ENCODE measurements around the gene TAS2R20. TPM values are rescaled to one million over a fixed set of nuclear protein-coding genes. Genes with fewer than 3 reads are reported as not detected.
"Not testable (repeated sequence)": the region's sequence is repeated elsewhere in the genome, so short reads cannot be mapped to it uniquely, and the experiment has no call there.

TAS2R20 gene, protein sequence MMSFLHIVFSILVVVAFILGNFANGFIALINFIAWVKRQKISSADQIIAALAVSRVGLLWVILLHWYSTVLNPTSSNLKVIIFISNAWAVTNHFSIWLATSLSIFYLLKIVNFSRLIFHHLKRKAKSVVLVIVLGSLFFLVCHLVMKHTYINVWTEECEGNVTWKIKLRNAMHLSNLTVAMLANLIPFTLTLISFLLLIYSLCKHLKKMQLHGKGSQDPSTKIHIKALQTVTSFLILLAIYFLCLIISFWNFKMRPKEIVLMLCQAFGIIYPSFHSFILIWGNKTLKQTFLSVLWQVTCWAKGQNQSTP
- total RNA-seq: 0.44 TPM
- long read RNA-seq: 0 reads

DNA sequence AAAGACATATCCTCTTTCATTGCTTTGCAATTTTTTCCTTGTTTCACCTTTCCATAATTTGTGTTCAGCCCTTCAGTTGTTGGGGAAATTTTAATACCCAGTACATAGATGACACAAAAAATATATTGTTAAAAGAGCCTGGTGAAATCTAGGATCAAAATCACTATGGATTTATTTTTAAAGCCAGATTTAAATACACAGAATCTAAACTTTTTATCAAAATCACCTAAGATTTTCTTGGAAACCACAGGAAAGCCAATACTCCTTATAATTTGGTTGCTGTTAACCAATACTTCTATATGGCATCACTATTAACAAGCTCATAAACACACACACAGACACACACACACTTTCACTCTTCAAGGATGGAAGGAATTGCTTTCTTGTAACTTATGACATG, at the start of gene TAS2R20:
Gene TAS2R20, minus strand, starts transcription at position 101 of the 400 bp plus-strand sequence. CDS start 429 bp downstream, outside the sequence.
- intact Hi-C loops (cut with micrococcal nuclease): no loop called here
- DNase-seq: no peak
- peaks cover 12% of the 10 kb centered on the region for H3K4me1 ChIP-seq
- H3K27me3 ChIP-seq (ENCODE audit: low read depth): no peaks in the 10 kb centered on the region
- H3K27ac ChIP-seq (replicated peaks): no peak within 1 kb of the TSS
- TF ChIP-seq, protein P1, sequence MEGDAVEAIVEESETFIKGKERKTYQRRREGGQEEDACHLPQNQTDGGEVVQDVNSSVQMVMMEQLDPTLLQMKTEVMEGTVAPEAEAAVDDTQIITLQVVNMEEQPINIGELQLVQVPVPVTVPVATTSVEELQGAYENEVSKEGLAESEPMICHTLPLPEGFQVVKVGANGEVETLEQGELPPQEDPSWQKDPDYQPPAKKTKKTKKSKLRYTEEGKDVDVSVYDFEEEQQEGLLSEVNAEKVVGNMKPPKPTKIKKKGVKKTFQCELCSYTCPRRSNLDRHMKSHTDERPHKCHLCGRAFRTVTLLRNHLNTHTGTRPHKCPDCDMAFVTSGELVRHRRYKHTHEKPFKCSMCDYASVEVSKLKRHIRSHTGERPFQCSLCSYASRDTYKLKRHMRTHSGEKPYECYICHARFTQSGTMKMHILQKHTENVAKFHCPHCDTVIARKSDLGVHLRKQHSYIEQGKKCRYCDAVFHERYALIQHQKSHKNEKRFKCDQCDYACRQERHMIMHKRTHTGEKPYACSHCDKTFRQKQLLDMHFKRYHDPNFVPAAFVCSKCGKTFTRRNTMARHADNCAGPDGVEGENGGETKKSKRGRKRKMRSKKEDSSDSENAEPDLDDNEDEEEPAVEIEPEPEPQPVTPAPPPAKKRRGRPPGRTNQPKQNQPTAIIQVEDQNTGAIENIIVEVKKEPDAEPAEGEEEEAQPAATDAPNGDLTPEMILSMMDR (IDR thresholded peaks at IDR 0.05; ENCODE audit: borderline replicate concordance): no peak
- H3K9me3 ChIP-seq (replicated peaks): peaks cover 7% of the 10 kb centered on the region
- no peaks in the 10 kb centered on the region for H3K36me3 ChIP-seq
- H3K4me3 ChIP-seq: no peak within 1 kb of the TSS

GRCh38 chr12:11041366-11041765, 43.3 kb upstream of the TAS2R20 start:
- Histone ChIP-seq H3K36me3 (peaks cover 15% of the 10 kb centered on the region), H3K9me3 (replicated peaks) (peaks cover 15% of the 10 kb centered on the region)
- intact Hi-C loops (cut with micrococcal nuclease); H3K4me3 ChIP-seq; H3K4me1 ChIP-seq; DNase-seq; H3K27ac ChIP-seq (replicated peaks); H3K27me3 ChIP-seq (ENCODE audit: low read depth): not testable (repeated sequence)

DNA sequence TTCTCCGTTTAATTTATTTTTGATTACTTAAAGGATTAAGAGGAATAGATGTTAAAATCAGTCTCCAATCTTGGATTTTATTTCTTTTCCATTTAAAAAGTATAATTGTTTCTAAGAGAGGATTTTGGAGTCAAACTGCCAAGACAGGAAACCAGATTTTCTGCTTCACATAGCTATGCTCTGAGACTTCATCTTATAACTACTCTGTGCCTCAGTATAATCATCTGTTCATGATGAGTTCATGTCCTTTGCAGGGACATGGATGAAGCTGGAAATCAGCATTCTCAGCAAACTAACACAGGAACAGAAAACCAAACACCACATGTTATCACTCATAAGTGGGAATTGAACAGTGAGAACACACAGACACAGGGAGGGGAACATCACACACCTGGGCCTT, 42.1 kb upstream of the TAS2R20 start:
- DNase-seq: no peak
- Histone ChIP-seq H3K27ac (replicated peaks) (no peak overlapping the region), H3K27me3 (ENCODE audit: low read depth) (no peaks in the 10 kb centered on the region), H3K4me1 (peaks cover 6% of the 10 kb centered on the region), H3K36me3 (peaks cover 12% of the 10 kb centered on the region), H3K4me3 (no peak overlapping the region), H3K9me3 (replicated peaks) (peaks cover 15% of the 10 kb centered on the region)
- TF ChIP-seq, protein P1 (IDR thresholded peaks at IDR 0.05; ENCODE audit: borderline replicate concordance): no peak
- intact Hi-C loops (cut with micrococcal nuclease): no loop called here

- peaks cover 6% of the 10 kb centered on the region for H3K4me1 ChIP-seq
- DNase-seq: no peak
- no peaks in the 10 kb centered on the region for H3K27me3 ChIP-seq (ENCODE audit: low read depth)
- peaks cover 7% of the 10 kb centered on the region for H3K36me3 ChIP-seq
- H3K27ac ChIP-seq (replicated peaks): no peak overlapping the region
- H3K9me3 ChIP-seq (replicated peaks): peaks cover 14% of the 10 kb centered on the region
- TF ChIP-seq, protein P1 (IDR thresholded peaks at IDR 0.05; ENCODE audit: borderline replicate concordance): no peak
- no peak overlapping the region for H3K4me3 ChIP-seq
- intact Hi-C loops (cut with micrococcal nuclease): no loop called here
Observed at GRCh38 chr12:11039171-11039570, 41.1 kb upstream of the TAS2R20 start.

- H3K4me3 ChIP-seq; intact Hi-C loops (cut with micrococcal nuclease): not testable (repeated sequence)
Observed at GRCh38 chr12:11033959-11034358, 35.9 kb upstream of the TAS2R20 start.

GRCh38 chr12:11031307-11031706, 33.2 kb upstream of the TAS2R20 start, which contains the start of gene TAS2R31:
TSS of gene TAS2R31 (minus strand) at chr12:11031407. CDS start at chr12:11031335, 72 bp downstream.
- no peak for DNase-seq
- Histone ChIP-seq H3K4me3 (no peak within 1 kb of the TSS), H3K36me3 (peaks cover 6% of the 10 kb centered on the region), H3K4me1 (no peaks in the 10 kb centered on the region), H3K27me3 (ENCODE audit: low read depth) (no peaks in the 10 kb centered on the region), H3K27ac (replicated peaks) (no peak within 1 kb of the TSS), H3K9me3 (replicated peaks) (no peaks in the 10 kb centered on the region)
- TF ChIP-seq, protein P1 (IDR thresholded peaks at IDR 0.05; ENCODE audit: borderline replicate concordance): no peak
- intact Hi-C loops (cut with micrococcal nuclease): no loop called here

More at GRCh38 chr12:11033959-11034358, 35.9 kb upstream of the TAS2R20 start:
- not testable (repeated sequence) for DNase-seq; H3K27me3 ChIP-seq (ENCODE audit: low read depth); H3K27ac ChIP-seq (replicated peaks); H3K9me3 ChIP-seq (replicated peaks); H3K4me1 ChIP-seq; H3K36me3 ChIP-seq

All from left ventricle myocardium inferior (tissue), 1 donor.